ENCODE measurements around the gene FANCD2OS.
"Not testable (repeated sequence)": the region's sequence is repeated elsewhere in the genome, so short reads cannot be mapped to it uniquely, and the experiment has no call there.

Gene FANCD2OS

GRCh38 chr3:10093678-10094077, 14.4 kb downstream of the FANCD2OS start:
- TF ChIP-seq ZFX (IDR thresholded peaks at IDR 0.05; ENCODE audit: borderline replicate concordance) = no peak
- no peak for TF ChIP-seq CTCF (IDR thresholded peaks at IDR 0.05)
- H3K27ac ChIP-seq = no peak overlapping the region

- not testable (repeated sequence) for H3K27ac ChIP-seq
These were observed 16.7 kb downstream of the FANCD2OS start for GRCh38 chr3:10091387-10091786.

- H3K27ac ChIP-seq = not testable (repeated sequence)
These were observed 17.3 kb downstream of the FANCD2OS start for GRCh38 chr3:10090774-10091173.

GRCh38 chr3:10090179-10090578, 17.9 kb downstream of the FANCD2OS start:
- H3K27ac ChIP-seq = no peak overlapping the region
- no peak for TF ChIP-seq ZFX (IDR thresholded peaks at IDR 0.05; ENCODE audit: borderline replicate concordance)
- no peak for TF ChIP-seq CTCF (IDR thresholded peaks at IDR 0.05)

GRCh38 chr3:10088256-10088655, 19.8 kb downstream of the FANCD2OS start:
- no peak for TF ChIP-seq CTCF (IDR thresholded peaks at IDR 0.05)
- no peak for TF ChIP-seq ZFX (IDR thresholded peaks at IDR 0.05; ENCODE audit: borderline replicate concordance)

GRCh38 chr3:10085738-10086137, 22.3 kb downstream of the FANCD2OS start:
- no peak overlapping the region for H3K27ac ChIP-seq
- TF ChIP-seq CTCF (IDR thresholded peaks at IDR 0.05) (no peak), ZFX (IDR thresholded peaks at IDR 0.05; ENCODE audit: borderline replicate concordance) (no peak)

More at GRCh38 chr3:10088256-10088655, 19.8 kb downstream of the FANCD2OS start:
- no peak overlapping the region for H3K27ac ChIP-seq

GRCh38 chr3:10081871-10082270, 26.2 kb downstream of the FANCD2OS start:
- no peak for TF ChIP-seq CTCF (IDR thresholded peaks at IDR 0.05)
- no peak for TF ChIP-seq ZFX (IDR thresholded peaks at IDR 0.05; ENCODE audit: borderline replicate concordance)
- no peak overlapping the region for H3K27ac ChIP-seq

- H3K27ac ChIP-seq = no peak overlapping the region
- no peak for TF ChIP-seq ZFX (IDR thresholded peaks at IDR 0.05; ENCODE audit: borderline replicate concordance)
- TF ChIP-seq CTCF (IDR thresholded peaks at IDR 0.05) = no peak
These were observed 33.4 kb downstream of the FANCD2OS start for GRCh38 chr3:10074666-10075065.

GRCh38 chr3:10070077-10070476, 38.0 kb downstream of the FANCD2OS start:
- not testable (repeated sequence) for H3K27ac ChIP-seq

All from 22Rv1 (cell line).